T-helper 1 cell (primary cell): ENCODE data around the gene FAM240A.
"Not testable (repeated sequence)": the region's sequence is repeated elsewhere in the genome, so short reads cannot be mapped to it uniquely, and the experiment has no call there.

Source experiments
- DNase-seq, 5 donors: peaks; one replicate each; pipeline ENCODE4 v3.0.0-alpha.2; 2012 to 2020

FAM240A gene

DNA sequence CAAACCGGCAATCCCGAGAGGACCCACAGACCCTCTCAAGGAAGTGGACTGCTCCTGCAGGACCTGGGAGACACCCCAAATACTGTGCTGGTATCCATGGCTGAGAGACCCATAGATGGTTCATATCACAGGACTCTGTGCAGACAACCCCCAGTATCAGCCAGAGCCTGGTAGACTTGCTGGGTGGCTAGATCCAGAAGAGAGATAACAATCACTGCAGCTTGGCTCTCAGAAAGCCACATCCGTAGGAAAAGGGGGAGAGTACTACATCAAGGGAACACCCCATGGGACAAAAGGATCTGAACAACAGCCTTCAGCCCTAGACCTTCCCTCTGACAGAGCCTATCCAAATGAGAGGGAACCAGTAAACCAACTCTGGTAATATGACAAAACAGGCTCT lies 25.1 kb upstream of the FAM240A start:
- DNase-seq, result not testable (repeated sequence)

DNA sequence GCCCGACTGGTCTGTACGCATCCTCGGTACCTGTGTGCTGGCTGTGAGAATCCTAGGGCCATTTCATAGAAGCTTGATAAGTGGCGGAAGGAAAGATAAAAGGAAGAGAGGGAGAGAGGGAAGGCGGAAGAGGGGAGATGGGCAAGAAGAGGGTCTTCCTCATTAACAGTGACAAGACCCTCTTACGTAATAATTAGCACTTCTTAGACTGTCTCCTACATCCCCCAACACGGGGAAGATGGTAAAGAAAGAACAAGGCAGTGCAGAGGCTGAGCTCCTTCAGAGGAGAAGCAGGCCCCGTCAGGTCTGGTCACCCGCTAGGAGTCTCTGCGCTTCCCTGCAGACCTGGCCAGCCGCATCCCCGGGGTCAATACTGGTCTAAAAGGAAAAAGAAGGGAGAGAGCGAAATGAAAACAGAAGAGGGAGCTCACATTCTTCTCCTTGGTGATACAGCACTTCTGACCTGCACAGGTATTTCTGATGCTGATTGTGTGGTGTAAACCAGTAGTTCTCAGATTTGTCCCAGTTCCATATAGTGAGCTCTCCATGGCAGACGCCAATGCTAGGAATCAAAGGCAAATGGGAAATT lies 19.0 kb upstream of the FAM240A start:
- DNase-seq, result no peak

DNA sequence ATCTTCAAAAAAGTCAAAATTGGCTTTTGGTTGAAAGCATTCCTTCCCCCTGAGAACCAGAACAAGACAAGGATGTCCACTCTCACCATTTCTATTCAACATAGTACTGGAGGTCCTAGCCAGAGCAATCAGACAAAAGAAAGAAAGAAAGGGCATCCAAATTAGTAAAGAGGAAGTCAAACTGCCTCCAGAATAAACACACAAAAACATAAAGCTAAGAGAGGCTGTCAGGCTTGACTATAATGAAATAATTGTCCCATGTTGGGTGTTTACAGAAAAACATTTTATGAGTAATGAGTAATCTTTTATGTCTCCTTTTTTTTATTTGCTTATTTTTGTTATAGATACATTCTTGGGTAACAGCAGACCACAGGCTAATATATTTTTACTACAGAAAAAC lies 18.3 kb upstream of the FAM240A start:
- DNase-seq, result no peak

DNA sequence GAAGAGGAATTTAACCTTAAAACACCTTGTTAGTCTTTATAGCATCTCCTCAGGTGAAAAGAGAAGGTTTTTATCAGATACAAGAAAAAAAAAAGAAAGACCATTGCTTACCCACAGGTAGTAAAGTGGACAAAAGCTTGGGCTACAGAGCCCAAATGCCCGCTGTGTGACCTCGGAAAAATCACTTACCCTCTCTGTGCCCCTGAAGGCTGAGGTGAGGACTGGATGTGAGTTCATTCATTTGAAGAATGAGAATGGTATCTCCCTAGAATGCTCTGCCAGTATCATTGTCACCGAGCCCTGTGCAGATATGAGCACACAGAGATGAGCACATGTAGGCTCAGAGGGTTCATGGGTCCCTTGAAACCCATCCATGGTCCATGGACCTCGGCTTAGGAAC lies 17.6 kb upstream of the FAM240A start:
- DNase-seq, result no peak

DNA sequence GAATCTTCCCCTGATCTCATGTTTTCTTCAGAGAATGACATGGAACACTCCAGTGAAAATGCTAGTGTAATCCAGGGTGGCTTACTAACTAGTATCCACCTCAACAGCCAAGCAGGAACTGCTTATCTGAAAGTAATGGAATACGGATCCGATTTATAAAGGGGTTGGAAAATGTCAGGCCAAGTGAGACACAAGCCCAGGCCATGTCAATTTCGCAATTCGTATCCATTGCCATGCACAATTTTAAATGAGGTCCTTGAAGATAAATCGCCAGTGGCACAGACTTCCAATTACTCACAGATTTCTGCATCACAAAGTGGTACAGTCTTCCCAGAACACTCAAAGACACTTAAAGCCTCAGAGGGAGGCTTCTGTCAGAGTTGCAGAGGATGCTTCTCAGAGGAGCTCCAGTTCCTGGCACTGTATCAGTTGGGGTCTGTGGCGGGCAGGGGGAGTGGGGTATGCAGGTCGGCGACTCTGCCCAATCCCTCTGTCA lies 16.5 kb upstream of the FAM240A start:
- no peak for DNase-seq

DNA sequence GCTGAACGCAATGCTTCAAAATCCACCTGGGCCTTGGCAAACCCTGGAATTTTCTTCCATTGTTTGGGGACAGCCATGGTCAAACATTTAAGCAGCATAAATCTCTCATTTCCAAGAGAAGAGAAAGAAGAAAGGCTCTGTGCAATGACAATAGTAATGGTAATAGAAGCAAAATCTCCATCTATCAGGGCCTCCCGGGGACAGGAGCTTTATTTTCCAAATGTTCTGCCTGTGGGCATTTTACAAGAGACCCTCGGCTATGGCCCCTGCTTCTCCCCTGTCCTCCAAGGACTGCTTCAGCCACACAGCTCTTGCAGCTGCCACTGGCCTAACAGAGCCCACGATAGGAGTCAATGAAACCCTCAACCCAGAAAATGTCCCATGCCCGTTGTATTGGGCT lies 12.7 kb upstream of the FAM240A start:
- DNase-seq, result no peak

DNA sequence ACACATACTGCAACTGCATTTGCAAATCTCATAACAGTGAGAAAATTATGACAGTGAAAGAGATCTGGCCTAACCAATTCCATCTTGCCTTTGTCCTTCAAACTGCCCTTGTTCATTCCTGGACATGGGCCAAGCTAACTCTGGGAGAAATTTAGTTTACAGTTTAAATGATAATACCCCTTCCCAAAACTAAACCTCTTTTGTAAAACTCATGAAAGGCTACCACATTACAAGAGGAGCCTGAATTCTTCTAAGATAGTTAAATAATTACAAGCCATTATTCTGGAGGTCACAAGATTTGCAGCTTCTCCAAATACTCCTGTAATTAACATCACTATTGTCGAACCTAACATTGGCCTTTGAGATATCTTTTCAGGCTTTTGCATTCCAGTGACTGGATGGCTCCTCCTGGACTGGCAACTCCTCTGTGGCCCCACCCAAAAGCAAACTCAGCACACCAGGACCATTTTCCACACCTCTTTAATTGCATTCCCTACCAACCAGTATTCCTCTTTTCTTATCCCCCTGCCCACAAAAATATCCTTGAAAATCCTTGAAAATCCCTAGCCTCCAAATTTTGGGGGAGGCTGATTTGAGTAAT lies 8.8 kb upstream of the FAM240A start:
- no peak for DNase-seq

DNA sequence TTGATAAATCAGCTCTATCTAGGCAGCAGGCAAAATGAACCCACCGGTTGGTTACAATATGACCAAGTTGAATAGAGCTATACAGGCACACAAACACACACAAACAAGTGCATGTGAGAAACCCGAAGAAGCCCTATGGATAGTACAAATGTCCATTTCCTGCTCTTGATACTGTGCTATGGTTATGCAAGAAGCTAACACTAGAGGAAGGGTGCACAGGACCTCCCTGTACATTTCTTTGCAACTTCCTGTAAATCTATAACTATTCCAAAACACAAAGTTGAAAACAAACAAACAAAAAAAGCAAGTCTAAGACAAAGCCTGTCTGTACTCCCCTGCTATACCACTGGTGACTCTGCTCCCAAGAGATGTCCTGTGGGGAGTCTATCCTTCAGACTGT lies 8.2 kb upstream of the FAM240A start:
- DNase-seq, result no peak

DNA sequence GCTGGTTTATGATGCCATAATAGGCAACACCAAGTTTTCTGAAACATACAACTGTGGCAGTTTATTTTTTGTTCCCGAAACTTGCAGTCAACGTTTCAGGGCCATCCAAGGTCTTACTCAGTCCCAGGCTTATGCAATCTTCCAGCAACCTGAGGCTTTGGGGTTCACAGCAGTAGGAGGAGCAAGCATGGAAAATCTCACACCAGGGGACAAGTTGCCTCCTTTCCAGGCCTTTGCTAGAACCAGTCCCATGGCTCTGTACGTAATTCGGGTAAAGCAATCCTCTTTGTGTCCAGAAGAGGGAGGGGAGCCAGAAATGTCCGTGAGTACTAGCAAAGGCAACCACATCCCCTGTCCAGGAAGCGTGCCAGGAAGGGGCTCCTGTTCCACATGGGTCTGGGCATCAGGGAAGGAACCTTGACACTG lies 4.7 kb upstream of the FAM240A start:
- DNase-seq, result no peak

DNA sequence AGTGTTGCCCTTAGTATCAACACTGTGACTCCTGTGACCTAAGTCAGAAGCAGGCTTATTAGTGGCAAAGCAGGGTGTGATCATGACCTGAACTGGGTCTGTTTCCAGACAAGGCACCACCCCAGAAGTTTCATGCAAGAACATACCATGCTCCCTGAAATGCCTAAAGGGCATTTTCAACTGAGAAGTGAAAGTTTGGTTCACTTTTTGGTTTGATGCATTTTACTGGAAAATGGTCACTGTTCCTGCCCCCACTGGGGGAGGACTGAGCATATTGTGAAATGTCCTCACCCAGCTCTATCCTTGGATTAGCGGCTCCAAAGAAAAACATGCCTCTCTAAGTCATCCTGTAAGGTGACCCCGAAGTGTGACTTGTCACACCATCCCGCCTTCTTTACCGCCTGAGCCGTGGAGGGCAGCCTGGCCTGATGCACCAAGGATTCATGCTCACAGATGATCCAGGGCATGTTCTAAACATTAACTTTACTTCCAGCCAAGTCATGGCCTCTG lies 3.1 kb upstream of the FAM240A start:
- no peak for DNase-seq

DNA sequence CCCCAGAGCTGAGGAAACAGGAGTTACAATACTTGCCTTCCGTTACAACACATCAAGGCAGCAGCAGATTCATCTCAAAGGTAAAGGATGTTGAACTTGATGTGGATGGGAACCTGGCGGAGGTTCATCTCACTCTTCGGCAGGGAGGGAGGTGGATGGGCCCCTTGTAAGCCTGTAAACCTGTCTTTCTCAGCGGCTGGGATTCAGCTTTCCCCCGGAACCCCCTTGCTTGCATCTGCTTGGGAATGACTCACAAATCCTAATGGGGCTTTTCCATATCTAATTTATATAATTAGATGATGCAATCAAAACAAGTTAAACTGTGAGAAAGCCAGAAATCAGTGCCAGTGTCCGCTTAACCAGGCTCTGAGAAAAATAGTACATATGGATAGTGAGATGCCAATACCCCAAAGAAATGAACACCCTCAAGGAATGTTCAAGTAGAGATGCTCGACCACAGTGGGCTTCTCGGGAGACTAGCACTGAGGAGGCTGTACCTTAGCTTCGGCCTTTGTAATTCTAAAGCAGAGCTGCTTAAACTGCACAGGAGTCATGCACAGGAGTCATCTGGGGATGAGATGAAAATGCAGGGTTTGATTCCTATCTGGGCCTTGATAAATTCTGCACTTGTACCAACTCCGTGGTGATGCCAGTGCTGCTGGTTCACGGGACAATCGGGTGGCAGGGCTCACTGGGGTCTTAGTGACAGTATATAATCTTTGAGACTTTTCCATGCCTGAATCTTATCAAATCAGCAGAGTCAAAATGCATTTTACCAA lies 2.2 kb upstream of the FAM240A start:
- DNase-seq, result no peak

DNA sequence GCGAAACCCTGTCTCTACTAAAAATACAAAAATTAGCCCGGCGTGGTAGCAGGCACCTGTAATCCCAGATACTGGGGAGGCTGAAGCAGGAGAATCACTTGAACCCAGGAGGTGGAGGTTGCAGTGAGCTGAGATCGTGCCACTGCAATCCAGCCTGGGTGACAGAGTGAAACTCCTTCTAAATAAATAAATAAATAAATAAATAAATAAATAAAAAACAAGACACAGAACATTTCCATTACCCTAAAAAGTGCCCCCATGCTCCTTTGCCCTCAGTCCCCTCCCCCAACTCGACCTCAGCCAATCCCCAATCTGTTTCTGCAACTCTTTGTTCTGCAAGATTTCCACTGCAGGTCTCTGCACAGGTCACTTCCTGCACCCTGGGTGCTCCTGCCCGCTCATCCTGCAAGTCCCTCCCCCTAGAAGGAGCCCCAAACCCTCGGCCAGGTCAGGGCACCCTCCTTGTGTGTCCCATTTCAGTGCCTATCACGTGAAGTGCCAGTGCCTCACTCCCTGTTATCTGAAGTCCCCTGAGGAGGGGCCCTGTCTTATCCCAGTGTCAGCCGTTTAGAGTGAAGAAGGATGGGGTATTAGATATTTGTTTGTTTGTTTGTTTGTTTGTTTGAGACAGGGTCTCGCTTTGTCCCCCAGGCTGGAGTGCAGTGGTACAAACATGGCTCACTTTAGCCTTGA lies 1.1 kb downstream of the FAM240A start:
- DNase-seq, result no peak

DNA sequence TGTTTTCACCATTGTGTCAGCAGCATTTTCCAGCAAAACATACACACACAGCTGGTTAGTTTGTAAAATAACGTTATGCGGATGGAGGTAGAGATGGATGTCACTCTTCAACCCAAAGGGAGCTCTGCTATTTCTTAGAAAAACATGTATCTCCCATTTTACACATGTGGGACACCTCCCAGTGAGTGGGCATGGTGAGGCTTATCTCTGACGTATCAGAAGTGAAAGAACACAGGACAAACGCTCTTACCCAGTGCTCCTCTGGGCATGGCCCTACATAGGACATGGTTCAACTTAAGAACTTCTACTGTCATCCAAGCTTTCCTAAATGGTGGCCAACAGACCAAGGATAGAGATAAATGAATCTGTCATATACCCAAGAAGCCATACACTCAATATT lies 2.1 kb downstream of the FAM240A start:
- DNase-seq, result no peak

DNA sequence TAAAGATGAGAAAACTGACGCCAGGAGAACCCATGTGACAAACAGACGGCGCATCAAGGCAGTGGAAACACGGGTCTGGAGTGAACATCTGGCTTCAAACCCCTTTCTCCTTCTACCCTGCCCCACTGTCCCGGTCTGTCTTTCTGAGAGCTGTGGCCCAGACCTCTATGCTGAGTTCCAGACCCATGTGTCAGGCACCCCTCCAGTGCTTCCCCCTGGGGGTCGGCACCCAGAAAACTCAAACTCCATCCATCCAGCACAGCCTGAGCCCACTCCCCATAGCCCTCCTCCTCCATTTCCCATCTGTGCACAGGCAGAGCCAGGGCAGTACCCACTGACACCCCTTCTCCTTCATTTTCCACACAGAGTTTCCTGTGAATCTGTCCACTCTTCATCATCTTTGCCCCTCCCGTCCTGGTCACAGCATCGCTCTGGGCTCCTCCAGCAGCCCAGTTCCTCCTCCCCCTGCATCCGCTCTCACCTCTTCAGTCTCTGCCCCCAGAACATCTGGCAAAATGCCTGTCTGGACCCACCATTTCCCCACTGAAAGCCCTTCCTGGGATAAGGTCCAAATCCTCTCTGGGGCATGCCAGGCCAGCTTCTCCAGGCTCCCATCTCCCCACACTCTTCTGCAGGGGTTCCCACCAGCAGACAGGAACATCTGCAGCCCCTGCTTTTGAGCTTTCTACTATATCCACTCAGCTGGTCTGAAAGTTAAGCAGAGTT lies 2.9 kb downstream of the FAM240A start:
- DNase-seq, result no peak

DNA sequence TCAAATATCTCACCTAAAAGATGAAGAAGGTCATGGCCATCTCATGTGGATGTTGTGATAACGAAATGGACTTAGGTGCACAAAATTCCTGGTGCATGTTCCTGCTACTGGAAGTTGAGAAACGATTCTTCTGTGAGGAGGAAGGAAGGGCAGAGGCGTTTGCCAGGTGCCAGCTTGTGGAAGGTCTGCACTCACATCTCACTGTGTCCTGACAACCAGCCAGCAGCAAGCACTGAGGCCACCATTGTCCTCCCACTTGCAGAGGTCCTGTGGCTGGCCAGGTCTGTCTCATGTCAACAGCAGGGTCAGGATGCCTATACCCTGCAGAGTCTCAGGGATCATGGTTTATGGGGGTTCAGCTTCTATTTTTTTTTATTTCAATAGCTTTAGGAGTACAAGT lies 3.7 kb downstream of the FAM240A start:
- no peak for DNase-seq

DNA sequence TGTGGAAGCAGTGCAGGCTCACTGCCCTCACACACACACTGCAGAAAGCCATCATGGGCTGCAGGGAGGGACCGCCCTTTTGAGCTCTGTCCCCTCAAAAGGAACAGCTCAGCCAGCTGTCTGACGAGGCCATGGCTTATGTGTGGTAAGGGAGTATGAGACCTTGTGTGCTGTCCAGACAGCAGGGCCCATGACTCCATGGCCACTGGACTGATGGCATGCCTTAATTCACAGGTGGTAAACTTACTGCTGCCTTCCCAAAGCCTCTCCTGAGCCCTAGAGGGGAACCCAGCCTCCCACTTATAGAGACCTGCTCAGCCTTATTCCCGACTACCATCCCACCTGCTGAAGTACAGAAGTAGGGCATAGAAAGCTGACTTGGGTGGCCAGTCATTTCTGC lies 5.6 kb downstream of the FAM240A start:
- no peak for DNase-seq

DNA sequence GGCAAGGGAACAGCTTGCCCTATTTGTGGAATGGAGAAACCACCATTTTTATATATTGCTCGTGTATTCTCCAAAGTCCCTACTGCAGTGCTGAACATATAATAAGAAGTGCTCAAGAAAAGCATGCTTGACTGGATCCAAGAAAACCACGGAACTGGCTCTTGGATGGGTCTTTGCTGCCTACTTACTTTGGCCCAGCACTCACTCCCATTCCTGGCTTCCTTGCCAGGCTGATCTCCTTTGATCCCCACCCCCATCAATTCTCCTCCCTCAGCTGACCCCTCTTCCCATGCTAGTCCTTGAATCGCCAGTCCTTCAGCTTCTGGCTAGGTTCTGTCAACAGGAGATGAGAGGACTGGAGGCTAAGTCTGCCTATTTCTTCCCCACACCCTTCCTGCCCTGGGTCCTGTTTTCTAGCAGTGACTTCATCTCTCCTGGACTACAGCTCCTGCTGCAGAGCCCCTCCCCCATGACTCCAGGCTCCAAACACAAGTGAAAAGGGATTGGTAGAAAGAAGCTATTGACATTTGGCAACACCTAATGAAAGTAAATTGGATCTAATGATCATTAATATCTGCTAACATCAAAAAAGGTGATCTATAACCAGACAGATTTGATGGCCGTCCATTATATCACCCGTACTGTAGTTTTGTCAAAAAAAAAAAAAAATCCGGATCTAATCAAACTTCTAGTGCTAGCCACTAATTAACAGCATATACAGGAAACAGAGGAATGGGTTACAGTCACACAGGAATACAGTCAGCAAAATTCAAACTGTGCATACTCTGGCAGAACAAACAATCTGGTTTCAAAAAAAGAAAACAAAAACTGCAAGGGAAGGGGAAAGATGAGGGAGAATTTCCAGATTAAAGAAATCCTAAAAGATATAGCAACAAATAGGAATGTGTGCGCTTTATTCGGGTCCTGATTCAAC lies 7.8 kb downstream of the FAM240A start:
- no peak for DNase-seq

DNA sequence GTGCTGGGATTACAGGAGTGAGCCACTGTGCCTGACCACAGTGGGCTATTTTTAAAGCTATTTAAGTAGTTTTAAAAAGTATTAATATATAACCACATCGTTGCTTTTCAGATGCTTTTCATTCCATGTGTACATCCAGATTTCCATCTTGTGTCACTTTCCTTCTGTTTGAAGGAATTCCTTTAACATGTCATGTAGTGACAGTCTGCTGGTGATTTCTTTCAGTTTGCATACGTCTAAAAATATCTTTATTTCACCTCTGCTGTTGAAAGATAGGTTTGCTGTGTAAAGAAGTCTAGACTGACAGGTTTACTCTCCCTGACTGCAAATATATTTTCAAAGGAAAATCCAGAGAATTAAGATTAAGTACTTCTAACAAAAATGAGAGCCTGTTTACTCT lies 12.2 kb downstream of the FAM240A start:
- DNase-seq, result no peak

DNA sequence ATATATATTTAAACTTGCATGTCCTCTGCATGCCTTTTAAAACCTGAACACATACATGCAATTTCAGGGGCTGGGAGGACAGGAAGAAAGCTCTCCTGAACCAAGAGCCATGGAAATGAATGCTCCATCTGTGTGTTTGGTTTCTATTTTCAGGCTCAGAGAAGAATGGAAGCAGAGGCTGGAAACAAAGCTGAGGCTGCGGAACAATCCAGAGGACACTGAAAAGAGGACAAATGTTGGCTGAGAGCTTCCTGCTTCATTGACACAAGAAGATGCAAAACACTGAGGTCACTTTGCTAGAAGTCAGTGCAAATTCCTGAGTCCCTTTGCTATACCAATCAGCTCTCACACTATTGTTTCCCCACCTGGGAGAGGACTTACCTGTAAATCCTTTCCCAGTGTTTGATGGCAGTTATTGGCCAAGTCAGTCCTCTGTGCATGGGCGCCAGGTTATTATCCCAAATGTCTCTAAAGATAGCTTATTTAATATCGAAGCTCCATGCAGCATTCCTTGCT lies 12.7 kb downstream of the FAM240A start:
- no peak for DNase-seq

DNA sequence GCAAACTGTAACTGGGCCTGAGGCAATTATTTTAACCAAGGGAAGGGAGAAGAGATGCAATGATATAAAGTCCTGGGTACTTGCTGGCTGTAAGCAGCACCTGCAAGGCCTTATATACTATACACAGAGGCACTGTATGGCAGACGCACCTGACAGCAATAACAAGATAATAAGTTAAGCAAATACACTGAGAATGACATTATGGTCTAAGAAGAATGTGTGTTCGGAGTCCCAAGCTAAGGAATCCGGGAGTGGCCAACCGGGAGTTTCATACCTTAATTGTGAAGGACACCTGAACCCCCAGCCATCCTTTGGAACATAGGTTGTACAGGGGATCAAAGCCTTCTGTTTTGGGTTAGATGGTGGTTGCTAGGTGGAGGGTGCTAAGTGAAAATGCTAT lies 13.7 kb downstream of the FAM240A start:
- no peak for DNase-seq

DNA sequence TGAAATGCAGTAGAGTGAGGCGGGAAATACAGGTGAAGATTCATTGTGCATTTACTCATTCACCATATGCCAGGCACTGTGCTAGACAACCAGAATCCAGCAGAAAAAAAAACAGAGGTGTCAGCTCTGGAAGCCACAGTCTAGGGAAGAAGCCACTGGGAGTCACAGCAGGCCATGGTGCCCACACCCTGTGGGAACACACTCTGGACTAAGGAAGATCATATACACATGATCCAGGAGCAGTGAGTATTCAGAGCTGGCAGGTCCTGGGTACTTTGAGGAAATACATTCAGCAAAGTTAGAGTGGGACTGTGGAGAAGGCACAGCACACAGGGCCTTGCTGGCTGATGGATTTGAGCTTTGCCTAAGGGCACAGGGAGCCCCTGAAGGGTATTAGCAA lies 14.8 kb downstream of the FAM240A start:
- DNase-seq, result no peak
